Panc1 (cell line): ENCODE measurements around the gene CCDC68. TPM values are rescaled to one million over a fixed set of nuclear protein-coding genes. Genes with fewer than 3 reads are reported as not detected.

Source experiments
- ATAC-seq: fragments of 200-7000 bp; cut with Tn5 transposase; 2 replicates; pipeline ENCODE4 v1.9.1; 2020; ENCODE audit warnings: mild to moderate bottlenecking, moderate library complexity
- BruUV-seq: library from RNA; stranded (reverse); fragments of 400-500 nt; replicated peaks from 2 replicates; lab custom pipeline; 2021; lab: Mats Ljungman, UMichigan
- CTCF ChIA-PET: fragments of 300-600 bp; sonication (Branson Sonifier 250); formaldehyde crosslinking; loops from one replicate; lab custom pipeline; 2022; ENCODE audit warnings: antibody characterized with exemption; lab: Charles Lee
- POLR2A ChIA-PET: fragments of 300-600 bp; sonication (Branson Sonifier 250); formaldehyde crosslinking; loops from one replicate; lab custom pipeline; 2022; ENCODE audit warnings: antibody characterized with exemption; lab: Charles Lee
- DNase-seq: peaks from one replicate; pipeline ENCODE4 v3.0.0-alpha.2; 2010; ENCODE audit warnings: low read depth, low spot score
- H3K27ac ChIP-seq: 2 replicates; pipeline ENCODE4 v1.5.1; 2011; ENCODE audit warnings: mild to moderate bottlenecking, low read length, inconsistent platforms
- H3K27me3 ChIP-seq: fragments of 200-500 bp; sonication (Bioruptor generic); 2 replicates; pipeline ENCODE4 v1.6.0; 2014; ENCODE audit warnings: low read length, inconsistent platforms; ENCODE audit not compliant: control insufficient read depth, insufficient read depth
- H3K36me3 ChIP-seq: fragments of 200-500 bp; sonication (Bioruptor generic); 2 replicates; pipeline ENCODE4 v1.5.1; 2014; ENCODE audit warnings: inconsistent platforms, mild to moderate bottlenecking, low read length, moderate library complexity; ENCODE audit not compliant: control insufficient read depth, insufficient read depth
- H3K4me1 ChIP-seq: 2 replicates; pipeline ENCODE4 v1.5.1; 2011; ENCODE audit warnings: inconsistent platforms, mild to moderate bottlenecking, low read length, moderate library complexity; ENCODE audit not compliant: control insufficient read depth, insufficient read depth
- H3K4me3 ChIP-seq, 2 experiments: 2 replicates each; pipeline ENCODE4 v1.5.1; 2011 to 2012; ENCODE audit warnings: low read depth in 2 of 2, low read length in 2 of 2, mild to moderate bottlenecking in 2 of 2, inconsistent platforms in 1 of 2, moderate library complexity in 1 of 2
- H3K9me3 ChIP-seq: fragments of 200-500 bp; sonication (Bioruptor generic); 2 replicates; pipeline ENCODE4 v1.5.1; 2014; ENCODE audit warnings: low read depth, mild to moderate bottlenecking, inconsistent platforms, low read length, moderate library complexity; ENCODE audit not compliant: control insufficient read depth, insufficient read depth
- CTCF ChIP-seq: fragments of 450-650 bp; IDR thresholded peaks from 2 replicates; pipeline ENCODE4 v1.5.1; 2017; ENCODE audit warnings: mild to moderate bottlenecking
- POLR2AphosphoS5 ChIP-seq: IDR thresholded peaks from 2 replicates; pipeline ENCODE4 v1.6.1; 2012; ENCODE audit warnings: mild to moderate bottlenecking, low read depth, low read length, moderate library complexity
- REST ChIP-seq, 2 experiments: IDR thresholded peaks; 2 replicates each; pipeline ENCODE4 v1.6.1; 2011 to 2012; ENCODE audit warnings: low read depth in 2 of 2, control low read depth in 1 of 2, low read length in 1 of 2, mild to moderate bottlenecking in 1 of 2, moderate library complexity in 1 of 2; ENCODE audit not compliant: insufficient read depth in 1 of 2
- SIN3A ChIP-seq: IDR thresholded peaks from 2 replicates; pipeline ENCODE4 v1.6.1; 2012; ENCODE audit warnings: low read depth, mild to moderate bottlenecking, low read length, moderate library complexity, borderline replicate concordance; ENCODE audit not compliant: insufficient read depth
- TCF7L2 ChIP-seq: IDR thresholded peaks from 2 replicates; pipeline ENCODE4 v1.6.1; 2011; ENCODE audit warnings: mild to moderate bottlenecking, low read depth, low read length, inconsistent platforms
- in situ Hi-C: cut with HindIII; loops from 2 replicates; pipeline ENCODE4 v1.10.0; 2016; ENCODE audit warnings: low sequenced_read_pairs, low pct_unique_long_range_greater_than_20kb
- intact Hi-C: fragments of 100-400 bp; cut with micrococcal nuclease; formaldehyde crosslinking; loops from one replicate; pipeline ENCODE4 v1.10.0; 2022; ENCODE audit not compliant: unreplicated experiment
- total RNA-seq: library from RNA; stranded (reverse); gene quantifications from one replicate; pipeline ENCODE4 v1.2.1, GENCODE V29; 2021; ENCODE audit not compliant: unreplicated experiment

CCDC68 gene
- total RNA-seq, 1 experiment from 2014 or later = 0.41 TPM

GRCh38 chr18:54957996-54958395, 1.3 kb downstream of the CCDC68 start:
- ATAC-seq (no peak), DNase-seq (no peak)
- Histone ChIP-seq H3K4me3 (0 out of 4 replicates have a peak overlapping the region, but pooled peaks of 1 of the 2 experiments have one; percentile 18), H3K4me1 (no peaks in the 10 kb centered on the region), H3K27me3 (no peaks in the 10 kb centered on the region), H3K9me3 (no peaks in the 10 kb centered on the region), H3K27ac (no peak overlapping the region), H3K36me3 (peaks cover 4% of the 10 kb centered on the region; the same call in 1 of the 2 replicates)
- TF ChIP-seq TCF7L2 (no peak), POLR2AphosphoS5 (no peak), CTCF (no peak), SIN3A (no peak), REST (IDR thresholded peaks at IDR 0.05; ENCODE audit: insufficient read depth in 1 of 2, low read depth in 2 of 2, low read length in 1 of 2) (no peak)
- POLR2A ChIA-PET = no interaction called here
- in situ Hi-C loops = no loop called here
- intact Hi-C loops = no loop called here
- no TSS peak for BruUV-seq
- CTCF ChIA-PET = no interaction called here

- POLR2A ChIA-PET = no interaction called here
- CTCF ChIA-PET = no interaction called here
These were observed 1.9 kb downstream of the CCDC68 start for GRCh38 chr18:54957296-54957832.

More at GRCh38 chr18:54957296-54957832, 1.9 kb downstream of the CCDC68 start:
- DNase-seq (no peak), ATAC-seq (no peak)
- Histone ChIP-seq H3K36me3 (peaks cover 4% of the 10 kb centered on the region; the same call in 1 of the 2 replicates), H3K4me1 (no peaks in the 10 kb centered on the region), H3K9me3 (no peaks in the 10 kb centered on the region), H3K4me3 (no peak overlapping the region), H3K27ac (no peak overlapping the region), H3K27me3 (no peaks in the 10 kb centered on the region)
- BruUV-seq = no TSS peak
- in situ Hi-C loops (no loop called here), intact Hi-C loops (no loop called here)
- TF ChIP-seq SIN3A (no peak), REST (IDR thresholded peaks at IDR 0.05; ENCODE audit: insufficient read depth in 1 of 2, low read depth in 2 of 2, low read length in 1 of 2) (no peak), CTCF (no peak), POLR2AphosphoS5 (no peak), TCF7L2 (no peak)
